ENCODE data around the gene GAB3. TPM values are rescaled to one million over a fixed set of nuclear protein-coding genes. Genes with fewer than 3 reads are reported as not detected.

The GAB3 gene
- total RNA-seq, 1 donor from 2014 or later: 1.7 TPM

- H3K9me3 ChIP-seq (ENCODE audit: insufficient read depth, low read depth, low read length): no peaks in the 10 kb centered on the region
- Mint-ChIP-seq H3K9me3 (ENCODE audit: unreplicated experiment) (peaks cover 3% of the 10 kb centered on the region), H3K4me1 (ENCODE audit: low read depth, unreplicated experiment) (peaks cover 4% of the 10 kb centered on the region), H3K27ac (ENCODE audit: unreplicated experiment) (no peak overlapping the region), H3K4me3 (ENCODE audit: unreplicated experiment) (no peak overlapping the region), H3K27me3 (ENCODE audit: low read depth, unreplicated experiment) (no peaks in the 10 kb centered on the region), H3K36me3 (ENCODE audit: low read depth, unreplicated experiment) (no peaks in the 10 kb centered on the region)
- TF ChIP-seq CTCF (IDR thresholded peaks at IDR 0.05; ENCODE audit: insufficient read depth, low read depth, low read length): no peak
- TF ChIP-seq EZH2 (IDR thresholded peaks at IDR 0.05; ENCODE audit: insufficient read depth, low read length): no peak
- H4K20me1 ChIP-seq (ENCODE audit: insufficient read depth, low read length): no peaks in the 10 kb centered on the region
- no peak overlapping the region for H3K27ac ChIP-seq (ENCODE audit: low read depth, low read length)
- no peaks in the 10 kb centered on the region for H3K36me3 ChIP-seq (ENCODE audit: insufficient read depth, low read length)
- no peak overlapping the region for H3K4me2 ChIP-seq (ENCODE audit: low read length)
- H3K79me2 ChIP-seq (ENCODE audit: insufficient read depth, low read length): no peaks in the 10 kb centered on the region
- FAIRE-seq (no peak), DNase-seq (ENCODE audit: low read depth) (no peak)
- no peaks in the 10 kb centered on the region for H3K4me1 ChIP-seq (ENCODE audit: insufficient read depth, low read length)
- no peaks in the 10 kb centered on the region for H3K27me3 ChIP-seq (ENCODE audit: insufficient read depth, low read length)
- H3K9ac ChIP-seq (ENCODE audit: low read length): no peak overlapping the region
- H2AFZ ChIP-seq (ENCODE audit: low read depth, low read length): no peak overlapping the region
- no peak overlapping the region for H3K4me3 ChIP-seq (ENCODE audit: insufficient read depth, low read depth, low read length)
These were observed 41.1 kb upstream of the GAB3 start for GRCh38 chrX:154791939-154792338.

DNA sequence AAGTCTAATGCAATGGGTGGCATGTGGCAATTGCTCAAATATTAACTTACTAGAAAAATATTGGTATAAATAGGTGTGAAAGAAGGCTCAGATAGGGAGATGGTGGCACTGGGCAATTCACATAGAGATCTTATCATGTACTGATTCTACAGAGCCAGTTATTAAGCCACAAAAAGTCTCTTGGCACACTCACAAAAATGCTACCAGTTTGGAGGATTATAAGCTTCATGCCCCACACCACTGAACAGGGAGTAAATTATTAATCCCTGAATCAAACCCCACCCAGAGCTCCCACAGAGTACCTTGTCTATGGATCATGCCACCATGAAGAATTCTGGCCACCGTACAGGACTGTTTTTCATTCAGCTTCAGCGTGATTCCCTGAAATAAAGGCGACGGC, 40.6 kb upstream of the GAB3 start:
- Histone ChIP-seq H3K27me3 (ENCODE audit: insufficient read depth, low read length) (no peaks in the 10 kb centered on the region), H3K4me1 (ENCODE audit: insufficient read depth, low read length) (no peaks in the 10 kb centered on the region), H3K79me2 (ENCODE audit: insufficient read depth, low read length) (no peaks in the 10 kb centered on the region), H3K27ac (ENCODE audit: low read depth, low read length) (no peak overlapping the region), H3K4me3 (ENCODE audit: insufficient read depth, low read depth, low read length) (no peak overlapping the region), H2AFZ (ENCODE audit: low read depth, low read length) (no peak overlapping the region), H3K9ac (ENCODE audit: low read length) (no peak overlapping the region), H3K4me2 (ENCODE audit: low read length) (no peak overlapping the region), H4K20me1 (ENCODE audit: insufficient read depth, low read length) (no peaks in the 10 kb centered on the region), H3K36me3 (ENCODE audit: insufficient read depth, low read length) (no peaks in the 10 kb centered on the region), H3K9me3 (ENCODE audit: insufficient read depth, low read depth, low read length) (no peaks in the 10 kb centered on the region)
- peaks cover 3% of the 10 kb centered on the region for H3K9me3 Mint-ChIP-seq (ENCODE audit: unreplicated experiment)
- DNase-seq (ENCODE audit: low read depth): no peak
- no peaks in the 10 kb centered on the region for H3K36me3 Mint-ChIP-seq (ENCODE audit: low read depth, unreplicated experiment)
- H3K27me3 Mint-ChIP-seq (ENCODE audit: low read depth, unreplicated experiment): no peaks in the 10 kb centered on the region
- TF ChIP-seq EZH2 (IDR thresholded peaks at IDR 0.05; ENCODE audit: insufficient read depth, low read length) (no peak), CTCF (IDR thresholded peaks at IDR 0.05; ENCODE audit: insufficient read depth, low read depth, low read length) (no peak)
- H3K4me1 Mint-ChIP-seq (ENCODE audit: low read depth, unreplicated experiment): no peaks in the 10 kb centered on the region
- no peak overlapping the region for H3K4me3 Mint-ChIP-seq (ENCODE audit: unreplicated experiment)
- no peak overlapping the region for H3K27ac Mint-ChIP-seq (ENCODE audit: unreplicated experiment)
- FAIRE-seq: no peak

DNA sequence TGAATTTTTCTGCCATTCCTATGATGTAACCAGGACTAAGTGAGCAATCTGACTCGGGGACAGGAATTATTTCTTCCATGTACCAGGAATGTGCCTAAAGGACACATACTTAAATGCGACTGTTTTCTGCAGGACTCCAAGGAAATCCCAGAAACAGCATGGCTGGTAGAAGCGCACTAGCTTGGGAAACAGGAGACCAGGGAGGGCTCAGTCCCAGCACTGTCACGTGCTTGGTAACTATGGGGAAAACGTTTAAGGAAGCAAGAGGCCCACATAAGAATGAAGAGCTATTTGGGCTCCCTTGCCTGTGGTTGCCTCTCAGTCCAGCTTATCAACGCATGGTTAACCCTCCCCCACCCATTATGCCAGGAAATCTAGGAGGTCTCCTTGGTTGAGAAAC, 34.8 kb upstream of the GAB3 start:
- Histone ChIP-seq H3K27ac (ENCODE audit: low read depth, low read length) (no peak overlapping the region), H3K4me3 (ENCODE audit: insufficient read depth, low read depth, low read length) (no peak overlapping the region), H2AFZ (ENCODE audit: low read depth, low read length) (no peak overlapping the region), H3K27me3 (ENCODE audit: insufficient read depth, low read length) (no peaks in the 10 kb centered on the region), H3K79me2 (ENCODE audit: insufficient read depth, low read length) (no peaks in the 10 kb centered on the region), H3K9me3 (ENCODE audit: insufficient read depth, low read depth, low read length) (no peaks in the 10 kb centered on the region), H3K9ac (ENCODE audit: low read length) (no peak overlapping the region), H3K36me3 (ENCODE audit: insufficient read depth, low read length) (no peaks in the 10 kb centered on the region), H3K4me1 (ENCODE audit: insufficient read depth, low read length) (no peaks in the 10 kb centered on the region), H4K20me1 (ENCODE audit: insufficient read depth, low read length) (no peaks in the 10 kb centered on the region), H3K4me2 (ENCODE audit: low read length) (no peak overlapping the region)
- H3K27ac Mint-ChIP-seq (ENCODE audit: unreplicated experiment): no peak overlapping the region
- FAIRE-seq (no peak), DNase-seq (ENCODE audit: low read depth) (no peak)
- no peak overlapping the region for H3K4me3 Mint-ChIP-seq (ENCODE audit: unreplicated experiment)
- no peaks in the 10 kb centered on the region for H3K27me3 Mint-ChIP-seq (ENCODE audit: low read depth, unreplicated experiment)
- no peaks in the 10 kb centered on the region for H3K36me3 Mint-ChIP-seq (ENCODE audit: low read depth, unreplicated experiment)
- TF ChIP-seq EZH2 (IDR thresholded peaks at IDR 0.05; ENCODE audit: insufficient read depth, low read length): no peak
- no peak for TF ChIP-seq CTCF (IDR thresholded peaks at IDR 0.05; ENCODE audit: insufficient read depth, low read depth, low read length)
- peaks cover 5% of the 10 kb centered on the region for H3K4me1 Mint-ChIP-seq (ENCODE audit: low read depth, unreplicated experiment)
- no peaks in the 10 kb centered on the region for H3K9me3 Mint-ChIP-seq (ENCODE audit: unreplicated experiment)

Measured in astrocyte (in vitro differentiated cells and primary cell).